ENCODE results near the gene NLRC5. TPM values are rescaled to one million over a fixed set of nuclear protein-coding genes. Genes with fewer than 3 reads are reported as not detected.

Gene NLRC5
- total RNA-seq, 1 donor from 2014 or later = 114 TPM

GRCh38 chr16:56943761-56944375 lies 45.5 kb upstream of the NLRC5 start:
- peaks cover under 1% of the 10 kb centered on the region for H3K4me1 ChIP-seq
- no peak for DNase-seq (ENCODE audit: extremely low spot score in 2 of 2)
- no peaks in the 10 kb centered on the region for H3K27me3 ChIP-seq
- H3K4me3 ChIP-seq = no peak overlapping the region
- no peaks in the 10 kb centered on the region for H3K9me3 ChIP-seq
- TF ChIP-seq, protein P1, sequence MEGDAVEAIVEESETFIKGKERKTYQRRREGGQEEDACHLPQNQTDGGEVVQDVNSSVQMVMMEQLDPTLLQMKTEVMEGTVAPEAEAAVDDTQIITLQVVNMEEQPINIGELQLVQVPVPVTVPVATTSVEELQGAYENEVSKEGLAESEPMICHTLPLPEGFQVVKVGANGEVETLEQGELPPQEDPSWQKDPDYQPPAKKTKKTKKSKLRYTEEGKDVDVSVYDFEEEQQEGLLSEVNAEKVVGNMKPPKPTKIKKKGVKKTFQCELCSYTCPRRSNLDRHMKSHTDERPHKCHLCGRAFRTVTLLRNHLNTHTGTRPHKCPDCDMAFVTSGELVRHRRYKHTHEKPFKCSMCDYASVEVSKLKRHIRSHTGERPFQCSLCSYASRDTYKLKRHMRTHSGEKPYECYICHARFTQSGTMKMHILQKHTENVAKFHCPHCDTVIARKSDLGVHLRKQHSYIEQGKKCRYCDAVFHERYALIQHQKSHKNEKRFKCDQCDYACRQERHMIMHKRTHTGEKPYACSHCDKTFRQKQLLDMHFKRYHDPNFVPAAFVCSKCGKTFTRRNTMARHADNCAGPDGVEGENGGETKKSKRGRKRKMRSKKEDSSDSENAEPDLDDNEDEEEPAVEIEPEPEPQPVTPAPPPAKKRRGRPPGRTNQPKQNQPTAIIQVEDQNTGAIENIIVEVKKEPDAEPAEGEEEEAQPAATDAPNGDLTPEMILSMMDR (IDR thresholded peaks at IDR 0.05) = no peak
- TF ChIP-seq POLR2A (IDR thresholded peaks at IDR 0.05) = no peak
- TF ChIP-seq POLR2AphosphoS5 (IDR thresholded peaks at IDR 0.05; ENCODE audit: insufficient read depth in 1 of 2, low read depth in 1 of 2) = no peak
- H3K27ac ChIP-seq = no peak overlapping the region
- intact Hi-C loops (cut with DNase I) = no loop called here
- H3K36me3 ChIP-seq = peaks cover 0 to 76% of the 10 kb centered on the region in 2 donors

GRCh38 chr16:56944954-56945839 lies 44.2 kb upstream of the NLRC5 start:
- no peak for DNase-seq (ENCODE audit: extremely low spot score in 2 of 2)
- no peak overlapping the region for H3K27ac ChIP-seq

DNA sequence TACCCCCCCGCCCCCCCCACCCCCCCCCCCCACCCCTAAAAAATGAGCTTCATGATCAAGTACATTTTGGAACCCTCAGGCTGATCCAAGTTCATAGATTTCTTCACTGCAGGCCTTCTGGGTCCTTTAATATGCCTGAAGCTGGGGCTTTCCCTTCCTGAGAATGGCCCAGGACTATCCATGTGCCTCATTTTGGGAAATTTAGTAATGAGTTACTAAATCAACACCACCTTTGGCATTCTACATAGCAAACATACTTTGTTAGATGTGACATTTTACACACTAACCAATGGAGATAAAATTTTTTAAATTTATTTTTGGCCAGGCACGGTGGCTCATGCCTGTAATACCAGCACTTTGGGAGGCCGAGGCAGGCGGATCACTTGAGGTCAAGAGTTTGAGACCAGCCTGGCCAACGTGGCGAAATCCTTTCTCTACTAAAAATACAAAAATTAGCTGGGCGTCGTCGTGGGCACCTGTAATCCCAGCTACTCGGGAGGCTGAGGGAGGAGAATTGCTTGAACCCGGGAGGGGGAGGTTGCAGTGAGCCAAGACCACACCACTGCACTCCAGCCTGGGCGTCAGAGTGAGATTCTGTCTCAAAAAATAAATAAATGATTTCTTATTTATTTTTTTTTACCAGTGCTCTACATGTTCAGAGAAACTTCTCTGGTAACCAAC lies 43.4 kb upstream of the NLRC5 start:
- Histone ChIP-seq H3K9me3 (no peaks in the 10 kb centered on the region), H3K36me3 (peaks cover 0 to 55% of the 10 kb centered on the region in 2 donors), H3K4me3 (no peak overlapping the region), H3K27ac (no peak overlapping the region), H3K4me1 (no peaks in the 10 kb centered on the region), H3K27me3 (no peaks in the 10 kb centered on the region)
- intact Hi-C loops (cut with DNase I) = no loop called here
- TF ChIP-seq, protein P1 (IDR thresholded peaks at IDR 0.05) = no peak
- TF ChIP-seq POLR2A (IDR thresholded peaks at IDR 0.05) (no peak), POLR2AphosphoS5 (IDR thresholded peaks at IDR 0.05; ENCODE audit: insufficient read depth in 1 of 2, low read depth in 1 of 2) (no peak)
- no peak for DNase-seq (ENCODE audit: extremely low spot score in 2 of 2)

More at GRCh38 chr16:56944954-56945839, 44.2 kb upstream of the NLRC5 start:
- Histone ChIP-seq H3K27me3 (no peaks in the 10 kb centered on the region), H3K9me3 (no peaks in the 10 kb centered on the region), H3K4me3 (no peak overlapping the region), H3K36me3 (peaks cover 0 to 63% of the 10 kb centered on the region in 2 donors), H3K4me1 (no peaks in the 10 kb centered on the region)
- TF ChIP-seq POLR2AphosphoS5 (IDR thresholded peaks at IDR 0.05; ENCODE audit: insufficient read depth in 1 of 2, low read depth in 1 of 2) (no peak), POLR2A (IDR thresholded peaks at IDR 0.05) (no peak)
- TF ChIP-seq, protein P1 (IDR thresholded peaks at IDR 0.05) = no peak
- intact Hi-C loops (cut with DNase I) = no loop called here

- Histone ChIP-seq H3K4me3 (no peak overlapping the region), H3K27me3 (no peaks in the 10 kb centered on the region), H3K27ac (no peak overlapping the region), H3K36me3 (peaks cover 0 to 46% of the 10 kb centered on the region in 2 donors), H3K9me3 (no peaks in the 10 kb centered on the region), H3K4me1 (no peaks in the 10 kb centered on the region)
- TF ChIP-seq POLR2AphosphoS5 (IDR thresholded peaks at IDR 0.05; ENCODE audit: insufficient read depth in 1 of 2, low read depth in 1 of 2) = no peak
- TF ChIP-seq POLR2A (IDR thresholded peaks at IDR 0.05) = no peak
- TF ChIP-seq, protein P1 (IDR thresholded peaks at IDR 0.05) = no peak
- no peak for DNase-seq (ENCODE audit: extremely low spot score in 2 of 2)
- intact Hi-C loops (cut with DNase I) = no loop called here
Measured at GRCh38 chr16:56946767-56947603, 42.4 kb upstream of the NLRC5 start.

Data from vagina (tissue), 2 donors.